Measurements from ENCODE around the gene ROR1.

Gene ROR1

GRCh38 chr1:63888984-63889383 lies 115.2 kb downstream of the ROR1 start:
- no peak for DNase-seq

- DNase-seq, result no peak
Observed at GRCh38 chr1:63890468-63890867, 116.7 kb downstream of the ROR1 start.

- DNase-seq, result no peak
Observed at GRCh38 chr1:63891060-63891690, 117.4 kb downstream of the ROR1 start.

GRCh38 chr1:63892632-63893395 lies 119.0 kb downstream of the ROR1 start:
- no peak for DNase-seq

- DNase-seq, result no peak
Observed at GRCh38 chr1:63893976-63894375, 120.2 kb downstream of the ROR1 start.

GRCh38 chr1:63894627-63895265 lies 120.9 kb downstream of the ROR1 start:
- no peak for DNase-seq

- DNase-seq, result no peak
Observed at GRCh38 chr1:63896755-63897154, 122.9 kb downstream of the ROR1 start.

GRCh38 chr1:63898428-63899196 lies 124.8 kb downstream of the ROR1 start:
- no peak for DNase-seq

GRCh38 chr1:63901094-63901493 lies 127.3 kb downstream of the ROR1 start:
- no peak for DNase-seq

GRCh38 chr1:63902844-63903589 lies 129.2 kb downstream of the ROR1 start:
- DNase-seq, result no peak

GRCh38 chr1:63903947-63904610 lies 130.3 kb downstream of the ROR1 start:
- no peak for DNase-seq

GRCh38 chr1:63904826-63905225 lies 131.0 kb downstream of the ROR1 start:
- no peak for DNase-seq

- no peak for DNase-seq
Observed at GRCh38 chr1:63906047-63906704, 132.4 kb downstream of the ROR1 start.

- DNase-seq, result no peak
Observed at GRCh38 chr1:63907051-63907450, 133.2 kb downstream of the ROR1 start.

- no peak for DNase-seq
Observed at GRCh38 chr1:63908016-63908415, 134.2 kb downstream of the ROR1 start.

- DNase-seq, result no peak
Observed at GRCh38 chr1:63909526-63909925, 135.7 kb downstream of the ROR1 start.

GRCh38 chr1:63911049-63911448 lies 137.2 kb downstream of the ROR1 start:
- DNase-seq, result no peak

GRCh38 chr1:63912643-63913042 lies 138.8 kb downstream of the ROR1 start:
- no peak for DNase-seq

- no peak for DNase-seq
Observed at GRCh38 chr1:63913533-63913932, 139.7 kb downstream of the ROR1 start.

GRCh38 chr1:63914241-63914640 lies 140.4 kb downstream of the ROR1 start:
- DNase-seq, result no peak

- no peak for DNase-seq
Observed at GRCh38 chr1:63914706-63915105, 140.9 kb downstream of the ROR1 start.

- peak; percentile 61 for DNase-seq
Observed at GRCh38 chr1:63915121-63915520, 141.3 kb downstream of the ROR1 start.

Measured in NCI-H1694 (cell line).